Measurements from ENCODE around the gene CHRNB1.

The CHRNB1 gene

GRCh38 chr17:7437950-7438614 is 6.8 kb upstream of the CHRNB1 start:
- FAIRE-seq (no peak), DNase-seq (ENCODE audit: low spot score) (peak; percentile 22)

DNA sequence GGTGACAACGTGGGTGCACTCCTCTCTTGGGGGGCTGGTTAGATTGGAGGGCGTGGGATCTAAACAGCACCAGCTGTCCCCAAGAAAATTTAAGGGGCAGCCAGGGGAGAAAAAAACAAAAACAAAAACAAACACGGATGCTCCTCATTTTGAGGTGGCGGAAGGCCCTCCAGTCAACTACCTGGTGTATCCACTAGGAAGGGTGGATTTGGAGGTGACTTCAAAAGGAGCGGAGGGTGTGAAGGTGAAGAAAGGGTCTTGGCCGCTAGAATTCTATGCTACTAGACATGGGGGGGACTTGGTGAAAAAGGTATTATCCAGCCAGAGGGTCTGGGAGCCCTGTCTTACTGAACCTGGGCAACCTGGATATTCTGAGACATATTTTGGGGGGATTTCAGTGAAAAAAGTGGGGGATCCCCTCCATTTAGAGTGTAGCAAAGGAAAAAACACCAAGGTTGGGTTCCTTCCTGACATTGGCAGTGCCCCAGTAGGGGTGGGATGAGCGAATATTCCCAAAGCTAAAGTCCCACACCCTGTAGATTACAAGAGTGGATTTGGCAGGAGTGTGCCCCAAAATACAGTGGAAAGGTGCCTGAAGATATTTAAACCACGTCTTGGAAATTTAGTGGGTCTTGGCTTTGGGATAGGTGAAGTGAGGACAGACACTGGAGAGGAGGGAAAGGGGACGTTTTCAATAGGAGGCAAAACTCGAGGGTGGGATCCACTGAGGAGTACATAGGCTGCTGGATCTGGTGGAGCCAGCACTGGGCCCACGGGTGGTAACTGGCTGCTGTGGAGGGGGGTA is 6.0 kb upstream of the CHRNB1 start:
- FAIRE-seq, result no peak
- no peak for DNase-seq (ENCODE audit: low spot score)

- FAIRE-seq (no peak), DNase-seq (ENCODE audit: low spot score) (no peak)
Observed at GRCh38 chr17:7439462-7440112, 5.3 kb upstream of the CHRNB1 start, which contains the start of gene FGF11. TSS of gene FGF11 (plus strand) at chr17:7439512. CDS start at chr17:7439621, 109 bp downstream.

- peak; percentile 40 for DNase-seq (ENCODE audit: low spot score)
- no peak for FAIRE-seq
Observed at GRCh38 chr17:7440113-7440833, 4.6 kb upstream of the CHRNB1 start.

- FAIRE-seq (no peak), DNase-seq (ENCODE audit: low spot score) (peak; percentile 58)
Observed at GRCh38 chr17:7440834-7441195, 4.0 kb upstream of the CHRNB1 start.

DNA sequence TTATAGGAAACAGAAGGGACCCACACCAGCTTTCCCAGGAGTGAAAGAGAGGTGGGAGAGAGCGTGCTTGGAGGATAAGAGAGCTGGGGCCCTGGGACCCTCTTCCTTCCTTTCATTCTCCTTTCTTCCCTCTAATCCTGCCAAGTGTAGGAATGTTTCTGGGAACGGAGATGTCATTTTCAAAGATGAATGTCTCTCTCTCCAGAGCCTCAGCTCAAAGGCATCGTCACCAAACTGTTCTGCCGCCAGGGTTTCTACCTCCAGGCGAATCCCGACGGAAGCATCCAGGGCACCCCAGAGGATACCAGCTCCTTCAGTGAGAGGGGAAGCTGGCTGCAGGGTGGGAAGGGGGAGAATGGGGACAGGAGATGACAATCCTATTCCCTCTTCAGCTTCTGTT is 3.6 kb upstream of the CHRNB1 start:
- FAIRE-seq (no peak), DNase-seq (ENCODE audit: low spot score) (no peak)

DNA sequence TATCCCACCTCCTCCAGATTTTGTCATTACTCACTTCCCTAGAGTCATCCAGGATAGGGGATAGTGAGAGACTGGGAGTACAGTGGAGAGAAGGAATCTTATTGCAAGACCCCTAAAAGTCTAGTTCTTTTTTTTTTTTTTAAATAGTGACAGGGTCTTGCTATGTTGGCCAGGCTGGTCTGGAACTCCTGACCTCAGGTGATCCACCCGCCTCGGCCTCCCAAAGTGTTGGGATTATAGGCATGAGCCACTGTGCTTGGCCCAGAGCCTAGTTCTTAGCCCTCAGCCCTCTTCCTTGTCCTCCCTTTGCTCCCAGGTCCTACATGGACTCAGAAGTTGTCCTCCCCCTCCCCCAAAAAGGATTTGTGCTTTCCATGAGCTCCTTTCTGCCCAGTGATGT is 2.7 kb upstream of the CHRNB1 start:
- DNase-seq (ENCODE audit: low spot score), result no peak
- no peak for FAIRE-seq

DNA sequence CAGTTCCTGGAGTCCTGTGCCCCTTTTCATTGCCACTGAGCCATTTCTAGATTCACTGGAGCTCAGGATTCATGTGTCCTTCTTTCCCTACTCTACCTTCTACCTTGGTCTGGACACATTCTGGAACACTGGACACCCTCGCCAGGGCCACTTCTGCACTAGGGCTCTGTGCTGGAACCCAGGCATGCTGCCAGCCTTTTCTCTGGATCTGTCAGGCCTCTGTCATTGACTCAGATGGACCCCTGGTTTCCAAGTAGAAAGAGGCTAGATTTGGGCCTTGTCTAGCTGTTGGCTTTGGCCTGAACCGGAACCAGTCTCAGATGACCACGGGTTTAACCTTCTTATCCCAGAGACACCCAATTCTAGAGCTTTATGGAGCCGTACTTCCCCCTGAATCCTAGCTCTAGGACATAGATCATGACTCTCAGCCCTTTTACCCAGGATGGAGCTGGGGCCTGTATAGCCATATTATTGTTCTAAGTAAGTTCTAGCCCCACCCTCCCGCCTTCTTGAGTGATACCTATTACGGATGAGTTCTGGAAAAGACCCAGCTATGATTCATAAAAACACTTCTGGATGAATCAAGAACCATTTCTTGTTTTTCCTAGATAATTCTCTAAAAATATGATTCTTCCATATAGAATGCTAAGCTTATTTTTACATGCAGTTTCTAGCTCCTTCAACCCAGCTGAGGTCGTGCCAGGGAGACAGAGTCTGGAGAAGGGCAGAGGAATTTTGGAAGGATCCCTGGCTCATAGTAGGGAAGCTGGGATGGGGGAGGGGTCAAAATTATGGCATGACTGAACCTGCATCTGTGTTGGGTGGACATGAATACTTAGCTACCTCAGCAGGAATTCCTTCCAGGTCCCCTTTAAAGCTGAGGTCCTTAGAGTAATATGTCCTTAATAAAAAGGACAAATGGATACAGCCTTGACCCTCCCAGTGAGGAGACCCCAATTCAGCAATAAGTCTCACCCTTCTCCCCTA is 1.1 kb upstream of the CHRNB1 start:
- FAIRE-seq (no peak), DNase-seq (ENCODE audit: low spot score) (no peak)

DNA sequence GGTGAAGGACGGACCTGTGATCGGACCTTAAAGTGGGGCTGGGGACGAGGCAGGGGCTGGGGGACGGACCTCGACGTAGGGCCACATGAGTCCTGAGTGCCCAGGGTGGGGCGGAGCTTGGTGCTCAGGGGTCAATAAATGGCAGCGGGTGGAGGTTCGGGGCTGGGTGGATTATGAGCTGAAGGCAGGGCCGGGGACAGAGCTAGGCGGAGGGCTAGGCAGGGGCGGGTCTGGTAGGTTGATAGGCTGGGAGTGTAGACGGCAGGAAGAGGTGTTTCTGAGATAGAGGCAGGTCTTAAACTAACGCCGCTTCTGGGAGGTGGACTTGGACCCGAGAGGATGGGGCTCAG is 733 bp downstream of the CHRNB1 start:
- DNase-seq (ENCODE audit: low spot score) (no peak), FAIRE-seq (peak; percentile 13)

GRCh38 chr17:7448461-7448860 is 3.6 kb downstream of the CHRNB1 start:
- no peak for DNase-seq (ENCODE audit: low spot score)
- FAIRE-seq, result no peak

- DNase-seq (ENCODE audit: low spot score) (no peak), FAIRE-seq (no peak)
Observed at GRCh38 chr17:7459961-7460545, 15.2 kb downstream of the CHRNB1 start.

DNA sequence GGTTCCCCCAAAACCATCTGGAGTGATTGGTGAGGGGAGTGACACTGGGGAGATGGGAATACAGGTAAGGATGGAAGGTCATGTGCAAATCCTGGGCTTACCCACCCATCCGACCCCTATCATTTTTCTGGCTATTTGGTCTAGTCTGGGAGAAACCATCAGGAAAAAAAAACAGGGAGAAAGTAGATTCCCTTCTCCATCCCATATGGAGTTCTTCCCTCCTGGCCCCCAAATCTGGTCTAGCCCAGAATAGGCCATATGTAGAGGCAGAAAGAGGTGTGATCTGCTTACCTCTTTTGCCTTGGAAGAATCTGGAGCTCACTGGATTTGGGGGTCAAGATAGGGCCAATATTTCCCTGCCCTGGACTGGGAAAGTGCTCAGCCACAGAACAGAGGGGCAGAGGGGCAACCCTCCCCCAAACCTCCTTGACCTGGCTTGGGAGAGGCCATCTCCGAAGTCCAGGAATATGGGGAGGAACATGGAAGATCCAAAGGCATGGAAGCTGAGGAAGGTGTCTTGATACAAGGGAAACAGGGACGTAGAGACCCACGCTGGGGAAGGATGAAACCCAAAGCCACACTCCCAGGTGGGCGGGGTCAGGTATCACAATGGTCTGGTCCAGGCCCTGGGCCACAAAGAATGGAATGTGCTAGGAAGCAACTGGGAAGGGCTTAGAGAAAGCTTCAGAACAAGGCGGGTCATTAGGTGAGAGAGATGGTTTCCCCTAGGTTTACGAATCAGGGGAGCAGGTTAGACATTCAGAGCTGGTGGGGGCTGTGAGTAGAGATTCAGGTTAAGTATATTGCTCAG is 16.2 kb downstream of the CHRNB1 start:
- no peak for FAIRE-seq
- no peak for DNase-seq (ENCODE audit: low spot score)

DNA sequence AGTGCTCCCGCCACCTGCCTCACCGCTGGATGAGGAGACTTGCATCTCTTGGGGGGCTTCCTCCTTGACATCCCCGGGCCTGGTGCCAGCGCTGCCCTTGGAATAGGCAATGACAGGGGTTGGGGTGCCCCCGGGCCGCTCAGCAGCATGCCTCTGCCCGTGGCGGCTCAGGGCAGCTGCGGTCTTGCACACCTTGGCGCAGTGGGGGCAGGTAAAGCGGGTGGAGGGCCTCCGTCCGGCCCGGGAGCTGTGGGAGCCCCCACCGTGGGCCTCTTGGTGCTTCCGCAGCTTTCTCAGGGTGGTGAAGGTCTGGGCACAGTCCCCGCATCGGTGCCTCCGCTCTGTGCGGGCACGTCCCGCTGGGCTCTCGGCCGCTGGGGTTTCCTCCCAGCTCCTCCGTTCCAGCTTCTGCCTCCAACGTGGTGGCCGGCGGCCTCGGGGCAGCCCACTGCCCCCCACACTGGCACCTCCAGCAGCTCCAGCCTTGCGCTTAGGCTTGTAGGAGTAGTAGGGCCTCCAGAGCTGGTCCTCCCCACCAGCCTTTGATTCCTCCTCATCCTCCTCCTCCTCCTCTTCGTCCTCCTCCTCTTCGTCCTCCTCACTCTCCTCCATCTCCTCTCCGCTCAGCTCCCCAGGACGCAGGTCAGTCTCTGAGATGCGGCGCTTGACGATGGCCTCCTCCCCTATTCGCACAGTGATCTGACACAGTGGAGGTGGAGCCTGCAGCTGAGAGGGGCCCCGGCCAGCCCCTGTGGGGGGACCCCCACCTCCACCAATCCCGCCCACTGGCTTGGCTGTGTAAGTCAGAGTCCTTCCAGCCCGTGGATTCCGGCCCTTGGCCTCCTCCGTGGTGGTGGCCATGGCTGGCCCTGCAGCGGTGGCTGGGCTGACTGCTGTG is 17.9 kb downstream of the CHRNB1 start:
- FAIRE-seq, result no peak

DNA sequence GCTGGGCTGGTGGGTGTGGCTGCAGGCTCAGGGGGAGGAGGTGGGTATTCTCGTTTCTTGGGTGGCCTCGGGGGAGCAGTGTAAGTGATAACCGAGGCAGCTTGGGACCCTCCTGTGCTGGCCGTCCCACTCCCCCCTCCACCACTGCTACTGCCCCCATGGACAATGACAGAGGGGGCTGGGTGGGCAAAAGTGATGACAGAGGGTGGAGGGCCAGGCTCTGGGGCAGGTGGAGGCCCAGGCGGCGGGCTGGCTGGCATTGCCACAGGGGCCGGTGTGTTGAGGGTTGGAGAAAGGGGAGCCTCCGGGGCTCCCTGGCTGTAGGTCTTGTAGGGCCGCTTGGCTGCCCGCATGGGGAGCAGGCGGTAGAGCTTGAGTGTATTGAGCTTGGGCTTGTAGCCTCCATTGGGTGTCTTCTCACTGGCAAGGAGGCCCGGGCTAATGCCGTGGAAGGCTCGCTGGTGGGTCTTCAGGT is 18.5 kb downstream of the CHRNB1 start:
- no peak for DNase-seq (ENCODE audit: low spot score)
- no peak for FAIRE-seq

More for the DNA sequence above, 17.9 kb downstream of the CHRNB1 start:
- DNase-seq (ENCODE audit: low spot score), result no peak

DNA sequence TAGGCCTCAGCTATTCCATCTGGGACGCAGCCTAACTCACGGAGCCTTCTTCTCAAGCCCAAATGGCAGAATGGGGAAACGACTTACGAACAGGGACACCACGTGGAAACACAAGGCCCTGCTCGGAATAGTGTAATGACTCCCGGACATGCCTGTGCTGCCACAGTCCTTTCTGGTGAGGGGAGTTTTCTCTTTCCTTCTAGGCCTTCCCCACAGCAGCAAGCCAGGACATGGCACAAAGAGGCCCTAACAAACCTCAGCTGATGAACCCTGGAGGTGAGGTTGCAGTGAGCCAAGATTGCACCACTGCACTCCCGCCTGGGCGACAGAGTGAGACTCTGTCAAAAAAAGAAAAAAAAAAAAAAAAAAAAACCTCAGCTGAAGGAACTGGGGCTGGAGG is 19.2 kb downstream of the CHRNB1 start:
- no peak for DNase-seq (ENCODE audit: low spot score)
- FAIRE-seq, result no peak

GRCh38 chr17:7465597-7466275 is 20.9 kb downstream of the CHRNB1 start:
- DNase-seq (ENCODE audit: low spot score) (no peak), FAIRE-seq (no peak)

- FAIRE-seq, result no peak
Observed at GRCh38 chr17:7466318-7466638, 21.4 kb downstream of the CHRNB1 start.

More at GRCh38 chr17:7466318-7466638, 21.4 kb downstream of the CHRNB1 start:
- DNase-seq (ENCODE audit: low spot score), result no peak

Measured in urothelium cell line (cell line).